NCI-H1930 (cell line): ENCODE data around the gene LRWD1.
"Not testable (repeated sequence)": the region's sequence is repeated elsewhere in the genome, so short reads cannot be mapped to it uniquely, and the experiment has no call there.

Experiments
- DNase-seq, 2 experiments: peaks; one replicate each; lab custom pipeline; 2025; lab: John Stamatoyannopoulos, UW

LRWD1 gene

DNA sequence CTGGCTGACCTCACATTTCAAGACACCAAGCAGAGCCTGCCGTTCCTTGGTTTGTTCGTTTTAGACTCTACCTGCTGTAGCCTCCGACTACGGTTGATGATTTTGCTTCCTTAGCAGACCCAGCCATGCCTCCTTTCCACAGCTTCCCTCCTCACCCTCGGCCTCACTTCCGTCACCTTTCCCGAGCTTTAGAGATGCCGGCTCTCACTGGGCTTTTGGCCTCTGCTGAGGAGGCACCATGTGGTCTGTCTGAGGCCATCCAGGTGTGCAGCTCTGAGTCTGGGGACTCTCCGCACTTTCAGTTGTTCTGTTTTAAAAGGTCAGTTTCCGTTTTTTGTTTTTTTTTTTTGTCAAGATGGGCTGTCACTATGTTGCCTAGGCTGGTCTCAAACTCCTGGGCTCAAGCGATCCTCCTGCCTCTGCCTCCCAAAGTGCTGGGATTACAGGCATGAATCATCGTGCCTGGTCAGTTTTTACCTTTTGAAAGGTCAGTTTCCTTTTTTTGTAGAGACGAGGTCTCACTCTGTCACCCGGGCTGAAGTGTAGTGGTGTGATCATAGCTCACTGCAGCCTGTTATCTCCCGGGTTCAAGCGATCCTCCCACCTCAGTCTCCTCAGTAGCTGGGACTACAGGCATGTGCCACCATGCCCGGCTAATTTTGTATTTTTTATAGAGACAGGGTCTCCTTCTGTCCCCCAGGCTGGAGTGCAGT lies 19.7 kb upstream of the LRWD1 start:
- DNase-seq = no peak

DNA sequence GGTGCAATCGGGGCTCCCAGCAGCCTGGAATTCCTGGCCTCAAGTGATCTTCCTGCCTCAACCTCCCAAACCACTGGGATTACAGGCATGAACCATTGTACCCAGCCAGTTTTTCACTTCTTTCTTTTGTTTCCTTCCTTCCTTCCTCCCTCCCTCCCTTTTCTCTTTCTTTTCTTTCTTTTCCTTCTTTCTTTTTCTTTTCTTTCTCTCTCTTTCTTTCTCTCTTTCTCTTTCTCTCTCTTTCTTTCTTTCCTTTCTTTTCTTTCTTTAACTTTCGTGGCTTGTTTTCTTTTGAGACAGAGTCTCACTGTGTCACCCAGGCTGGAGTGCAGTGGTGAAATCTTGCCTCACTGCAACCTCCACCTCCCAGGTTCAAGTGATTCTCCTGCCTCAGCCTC lies 19.1 kb upstream of the LRWD1 start:
- no peak for DNase-seq

DNA sequence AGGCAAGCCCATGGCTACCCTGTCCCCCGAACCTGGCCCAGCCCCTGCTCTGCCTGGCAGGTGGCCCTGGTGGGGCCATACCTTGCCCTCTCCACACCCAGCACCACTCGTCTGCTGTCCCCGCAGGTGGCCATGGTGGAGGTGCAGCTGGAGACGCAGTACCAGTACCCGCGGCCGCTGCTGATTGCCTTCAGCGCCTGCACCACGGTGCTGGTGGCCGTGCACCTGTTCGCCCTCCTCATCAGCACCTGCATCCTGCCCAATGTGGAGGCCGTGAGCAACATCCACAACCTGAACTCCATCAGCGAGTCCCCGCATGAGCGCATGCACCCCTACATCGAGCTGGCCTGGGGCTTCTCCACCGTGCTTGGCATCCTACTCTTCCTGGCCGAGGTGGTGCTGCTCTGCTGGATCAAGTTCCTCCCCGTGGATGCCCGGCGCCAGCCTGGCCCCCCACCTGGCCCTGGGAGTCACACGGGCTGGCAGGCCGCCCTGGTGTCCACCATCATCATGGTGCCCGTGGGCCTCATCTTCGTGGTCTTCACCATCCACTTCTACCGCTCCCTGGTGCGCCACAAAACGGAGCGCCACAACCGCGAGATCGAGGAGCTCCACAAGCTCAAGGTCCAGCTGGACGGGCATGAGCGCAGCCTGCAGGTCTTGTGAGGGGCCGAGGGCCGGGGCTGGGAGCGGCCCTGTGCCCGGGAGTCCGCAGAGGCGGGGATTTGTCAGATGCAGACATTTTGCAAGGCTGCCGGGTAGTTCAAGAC lies 18.2 kb upstream of the LRWD1 start:
- no peak for DNase-seq

DNA sequence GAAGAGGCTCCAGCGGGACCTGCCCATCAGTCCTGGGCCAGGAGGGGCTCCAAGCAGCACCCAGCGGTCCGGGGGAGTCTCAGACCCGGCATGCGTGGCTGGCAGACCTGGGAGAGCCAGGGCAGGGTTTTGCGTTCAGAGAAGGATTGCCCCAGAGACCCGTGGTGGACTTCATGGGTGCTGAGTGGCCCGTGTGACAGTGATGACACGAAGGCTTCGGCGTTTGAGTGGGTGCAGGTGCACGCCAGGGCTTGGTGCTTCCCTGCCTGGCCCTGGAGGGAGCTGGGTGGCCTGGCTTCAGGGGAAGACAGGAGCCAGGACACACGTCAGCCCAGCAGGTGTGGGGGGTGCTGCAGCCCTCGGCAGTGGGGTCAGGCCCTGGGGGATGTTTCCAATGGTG lies 17.5 kb upstream of the LRWD1 start:
- no peak for DNase-seq

DNA sequence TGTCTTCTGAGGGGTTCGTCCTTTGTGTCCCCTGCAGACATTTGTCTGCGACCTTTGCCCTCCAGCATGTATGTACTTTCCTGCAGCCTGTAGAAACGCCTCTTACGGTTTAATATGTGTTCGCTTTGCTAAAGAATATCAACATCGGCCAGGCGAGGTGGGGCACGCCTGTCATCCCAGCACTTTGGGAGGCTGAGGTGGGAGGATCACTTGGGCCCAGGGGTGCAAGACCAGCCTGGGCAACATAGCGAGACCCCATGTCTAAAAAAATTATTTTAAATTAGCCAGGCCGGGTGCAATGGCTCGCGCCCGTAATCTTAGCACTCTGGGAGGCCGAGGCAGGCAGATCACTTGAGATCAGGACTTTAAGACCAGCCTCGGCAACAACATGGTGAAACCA lies 15.6 kb upstream of the LRWD1 start:
- no peak for DNase-seq

DNA sequence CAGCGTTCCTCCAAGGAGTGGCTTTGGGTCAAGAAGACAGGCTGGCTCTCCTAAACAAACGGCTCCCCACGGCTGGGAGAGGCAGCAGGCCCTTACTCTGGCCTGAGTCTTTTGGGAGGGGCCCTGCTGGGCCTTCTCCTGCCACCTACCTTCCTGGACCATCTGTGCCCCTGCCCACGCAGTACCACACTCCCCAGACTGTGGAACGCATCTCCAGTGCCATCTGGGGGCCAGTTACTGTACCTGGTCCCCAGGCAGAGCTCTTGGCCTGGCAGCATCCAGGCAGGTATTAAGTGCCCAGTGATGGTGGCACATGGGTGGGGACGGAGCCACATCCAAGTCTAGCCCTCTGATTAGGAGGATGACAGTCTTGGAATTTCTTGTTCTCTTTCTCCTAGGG lies 14.5 kb upstream of the LRWD1 start:
- DNase-seq = no peak

DNA sequence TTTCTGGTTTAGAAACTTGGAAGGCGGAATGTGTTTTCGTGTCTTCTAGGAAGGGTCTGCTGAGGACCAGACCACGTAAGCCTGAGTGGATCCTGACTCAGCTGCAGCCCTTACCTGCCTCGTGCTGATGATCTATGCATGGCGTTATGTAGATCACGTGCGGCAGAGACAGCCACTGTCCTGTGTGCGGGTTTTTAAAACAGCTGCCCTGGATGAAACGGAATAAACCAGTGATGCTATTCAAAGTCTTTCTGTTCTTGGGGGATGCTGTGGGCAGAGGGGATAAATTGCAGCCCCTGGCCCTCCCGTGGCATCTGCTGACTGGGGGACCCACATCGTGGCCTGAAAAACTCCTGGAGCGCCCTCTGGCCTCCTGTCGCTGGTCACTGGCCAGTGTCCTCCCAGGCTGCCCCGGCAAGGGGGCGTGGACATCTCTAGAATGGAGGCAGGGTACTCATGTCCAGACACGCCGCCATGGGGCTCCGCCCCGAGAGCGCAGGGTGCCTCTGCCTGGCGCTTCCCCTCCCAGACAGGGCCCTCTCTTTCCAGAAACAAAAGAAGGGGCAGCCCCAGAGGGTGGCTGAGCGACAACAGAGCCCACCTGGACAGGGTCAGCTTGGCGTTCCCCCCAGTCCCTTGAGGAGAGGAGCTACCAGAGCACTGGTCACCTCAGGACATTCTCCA lies 13.3 kb upstream of the LRWD1 start:
- no peak for DNase-seq

DNA sequence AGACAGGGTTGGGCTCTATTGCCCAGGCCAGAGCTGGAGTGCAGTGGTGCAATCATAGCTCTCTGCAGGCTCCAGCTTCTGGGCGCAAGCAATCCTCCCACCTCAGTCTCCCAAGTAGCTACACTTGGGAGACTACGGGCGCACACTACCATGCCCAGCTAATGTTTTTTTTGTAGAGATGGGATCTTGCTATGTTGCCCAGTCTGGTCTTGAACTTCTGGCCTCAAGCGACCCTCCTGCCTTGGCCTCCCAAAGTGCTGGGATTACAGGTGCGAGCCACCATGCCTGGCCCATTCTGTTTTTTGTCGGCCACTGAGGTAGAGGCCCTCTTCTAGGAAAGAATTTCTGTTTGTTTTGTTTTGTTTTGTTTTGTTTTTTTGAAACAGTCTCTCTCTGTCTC lies 12.3 kb upstream of the LRWD1 start:
- no peak for DNase-seq

DNA sequence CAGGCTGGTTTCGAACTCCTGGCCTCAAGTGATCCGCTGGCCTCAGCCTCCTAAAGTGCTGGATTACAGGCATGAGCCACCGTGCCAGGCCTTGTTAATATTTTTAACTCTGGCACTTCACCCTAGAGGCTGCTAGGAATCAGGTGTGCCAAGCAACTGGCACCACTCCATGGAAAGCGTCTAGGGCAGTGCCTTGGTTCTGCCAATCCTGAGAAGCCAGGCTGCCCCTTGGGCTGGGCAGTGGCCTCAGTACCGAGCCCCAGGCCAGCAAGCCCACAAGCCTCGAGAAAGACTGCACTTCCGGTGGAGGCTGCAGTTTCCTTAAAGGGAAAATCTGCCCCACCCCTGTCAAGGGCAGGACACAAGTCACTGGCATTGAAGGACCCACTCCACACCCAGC lies 11.5 kb upstream of the LRWD1 start:
- no peak for DNase-seq

DNA sequence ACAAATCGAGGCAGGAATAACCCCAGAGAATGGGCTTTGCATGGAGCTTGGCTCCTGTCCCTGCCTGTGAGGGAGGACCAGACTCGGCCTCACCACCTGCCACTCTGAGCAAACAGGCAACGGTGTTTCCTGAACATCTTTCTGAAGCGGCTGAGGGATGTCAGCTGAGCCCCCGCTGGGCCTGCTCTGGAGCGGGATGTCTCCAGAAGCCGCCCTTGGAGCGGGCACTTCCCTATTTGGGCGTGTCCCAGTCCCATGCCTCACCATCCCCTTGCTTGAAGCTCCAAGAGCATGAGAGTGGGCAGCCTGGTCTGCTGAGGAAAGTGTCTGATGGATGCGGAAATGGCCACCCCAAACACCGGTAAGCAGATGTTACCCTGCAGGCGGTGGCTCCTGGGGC lies 10.3 kb upstream of the LRWD1 start:
- DNase-seq = no peak

DNA sequence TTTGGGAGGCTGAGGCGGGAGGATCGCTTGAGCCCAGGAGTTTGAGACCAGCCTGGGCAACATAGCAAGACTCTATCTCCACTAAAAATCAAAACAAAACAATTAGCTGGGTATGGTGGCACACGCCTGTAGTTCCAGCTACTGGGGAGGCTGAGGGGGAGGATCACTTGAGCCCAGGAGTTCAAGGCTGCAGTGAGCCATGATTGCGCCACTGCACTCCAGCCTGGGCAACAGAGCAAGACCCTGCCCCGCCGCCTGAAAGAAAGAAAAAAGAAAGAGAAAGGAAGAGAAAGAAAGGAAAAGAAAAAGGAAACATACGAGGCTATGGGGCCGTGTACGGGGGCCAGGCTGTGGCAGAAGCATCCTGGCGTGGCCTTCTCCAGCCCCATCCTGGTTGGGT lies 9.9 kb upstream of the LRWD1 start:
- DNase-seq = not testable (repeated sequence)

DNA sequence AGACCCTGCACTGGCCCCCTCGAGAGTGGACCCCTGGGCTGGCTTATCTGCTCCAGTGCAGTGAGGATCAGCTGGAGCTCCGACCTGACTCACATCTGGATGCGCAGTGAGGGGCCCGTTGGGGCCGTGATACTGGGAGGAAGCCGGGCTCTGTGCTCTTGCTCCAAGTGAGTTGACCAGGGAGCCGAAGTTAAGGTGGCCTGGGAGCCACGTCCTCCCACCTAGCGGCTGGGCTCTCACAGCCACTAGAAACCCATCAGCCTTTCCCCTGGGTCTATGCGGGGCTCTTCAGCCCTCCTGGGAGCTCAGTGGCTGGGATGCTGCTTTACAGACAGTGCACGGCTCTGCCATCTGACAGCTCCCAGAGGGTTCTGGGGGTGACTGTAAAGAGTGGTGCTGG lies 9.2 kb upstream of the LRWD1 start:
- DNase-seq = no peak

DNA sequence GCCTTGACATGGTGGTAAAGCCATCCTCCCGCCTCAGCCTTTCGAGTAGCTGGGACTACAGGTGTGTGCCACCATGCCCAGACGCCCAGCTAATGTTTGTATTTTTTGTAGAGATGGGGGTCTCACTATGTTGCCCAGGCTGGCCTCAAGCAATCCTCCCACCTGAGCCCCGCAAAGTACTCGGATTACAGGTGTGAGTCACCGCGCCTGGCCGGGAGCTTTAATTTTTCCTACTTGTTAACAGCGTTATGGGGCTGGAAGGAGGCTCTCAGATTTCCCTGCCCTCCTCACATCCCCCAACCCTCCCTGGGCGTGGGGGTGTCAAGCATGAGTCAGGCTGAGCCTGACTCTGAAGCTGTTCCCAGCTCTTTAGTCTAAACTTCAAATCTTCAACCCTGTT lies 8.5 kb upstream of the LRWD1 start:
- no peak for DNase-seq

DNA sequence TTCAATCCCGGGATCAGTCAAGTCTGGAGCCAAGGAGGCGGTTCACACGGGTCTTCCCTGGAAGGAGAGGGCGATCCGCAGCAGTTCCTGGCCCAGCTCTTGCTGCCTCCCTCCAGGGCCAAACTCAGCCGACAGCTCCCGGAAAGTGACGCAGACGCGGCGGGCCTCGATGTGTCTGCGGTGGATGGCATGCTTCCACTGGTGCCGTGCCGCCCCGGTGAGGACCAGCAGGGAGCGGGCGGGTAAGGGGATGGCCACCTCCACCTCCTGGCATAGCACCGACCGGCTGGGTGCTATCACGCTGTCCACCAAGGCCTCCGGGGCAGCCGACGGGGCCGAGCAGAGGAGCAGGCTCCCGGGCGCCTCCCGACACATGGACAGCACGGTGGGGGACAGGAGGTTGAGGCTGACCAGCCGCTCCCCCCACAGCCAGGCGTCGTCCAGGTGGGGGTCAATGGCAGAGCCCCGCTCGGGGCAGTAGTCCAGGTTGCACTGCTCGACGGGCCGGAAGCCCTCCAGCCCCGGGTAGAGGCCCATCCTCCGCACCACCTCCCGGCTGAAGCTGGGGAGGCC lies 7.3 kb upstream of the LRWD1 start:
- no peak for DNase-seq

DNA sequence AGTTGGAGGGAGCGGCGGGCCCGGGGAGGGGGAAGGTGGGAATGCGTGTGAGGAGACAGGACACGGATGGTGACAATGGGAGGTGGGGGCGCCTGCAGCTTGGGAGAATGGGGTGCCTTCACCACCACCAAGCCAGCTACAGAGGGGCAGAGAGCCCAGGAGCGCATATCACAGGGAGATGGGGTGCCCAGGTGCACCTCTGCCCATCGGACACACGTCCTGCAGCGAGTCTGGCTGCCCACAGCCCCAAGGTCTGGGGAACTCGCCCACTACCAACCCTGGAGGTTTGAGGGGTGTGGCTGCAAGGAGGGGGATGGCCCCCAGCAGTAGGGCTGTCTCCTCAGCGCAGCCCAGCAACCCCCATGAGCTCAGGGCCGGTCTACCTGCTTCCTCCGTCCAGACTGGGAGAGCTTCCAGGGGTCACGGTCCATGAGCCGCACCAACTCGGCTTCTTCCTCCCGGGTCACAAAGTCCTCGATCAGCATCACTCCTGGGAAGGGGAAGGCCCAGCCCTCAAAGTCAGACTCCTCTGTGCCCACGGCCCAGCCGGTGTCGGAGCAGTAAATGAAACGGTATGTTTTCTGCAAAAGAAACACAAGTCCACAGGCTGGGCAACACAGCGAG lies 5.5 kb upstream of the LRWD1 start:
- no peak for DNase-seq

DNA sequence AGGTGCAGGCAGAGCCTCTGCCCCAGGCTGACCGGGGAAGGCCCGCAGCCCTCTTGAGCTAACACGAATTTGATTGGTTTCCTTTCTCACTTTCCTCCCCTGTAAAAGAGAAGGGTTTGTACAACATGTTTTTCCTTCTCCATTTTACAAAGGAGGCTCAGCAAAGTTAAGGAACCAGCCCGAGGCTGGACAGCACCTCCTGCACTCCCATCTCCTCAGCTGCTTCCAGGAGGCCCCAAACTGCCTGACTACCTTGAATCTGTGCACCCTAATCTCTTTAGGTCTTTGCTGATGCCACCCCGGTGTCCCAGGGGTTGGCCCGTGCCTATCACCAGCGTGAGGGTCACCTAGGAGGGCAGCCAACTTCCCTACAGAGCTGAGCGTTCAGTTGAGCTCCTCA lies 4.3 kb upstream of the LRWD1 start:
- DNase-seq = no peak

DNA sequence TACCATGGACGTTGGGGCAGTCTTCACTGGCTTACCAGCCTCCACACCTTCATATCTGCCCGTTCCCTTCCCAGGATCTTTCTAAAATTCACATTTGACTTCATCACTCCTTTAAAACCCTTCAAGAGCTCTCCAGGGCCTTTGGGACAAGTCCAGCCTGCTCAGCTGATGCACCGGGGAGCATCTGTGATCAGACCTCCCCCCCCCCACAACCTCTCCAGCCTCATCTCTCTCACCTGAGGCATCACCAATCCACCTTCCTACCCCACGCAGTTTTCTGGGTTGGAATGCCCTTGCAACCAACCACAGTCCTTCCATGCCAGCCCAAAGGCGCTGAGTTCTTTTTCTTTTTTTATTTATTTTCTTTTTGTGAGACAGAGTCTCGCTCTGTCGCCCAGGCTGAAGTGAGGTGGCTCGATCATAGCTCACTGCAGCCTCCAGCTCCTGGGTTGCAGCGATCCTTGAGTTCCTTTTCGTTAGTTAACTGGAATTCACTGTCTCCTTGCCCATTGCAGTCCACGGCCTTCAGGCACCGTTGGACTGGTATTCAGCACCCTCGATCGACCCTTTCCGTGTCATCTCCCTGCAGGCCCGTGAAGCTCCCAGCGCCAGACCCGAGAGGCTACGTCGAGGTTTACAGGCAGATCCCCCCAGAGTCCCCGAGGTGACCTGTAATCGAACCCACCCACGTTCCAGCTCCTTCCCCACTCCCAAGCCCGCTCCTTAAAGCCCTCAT lies 775 bp upstream of the LRWD1 start:
- DNase-seq = no peak

DNA sequence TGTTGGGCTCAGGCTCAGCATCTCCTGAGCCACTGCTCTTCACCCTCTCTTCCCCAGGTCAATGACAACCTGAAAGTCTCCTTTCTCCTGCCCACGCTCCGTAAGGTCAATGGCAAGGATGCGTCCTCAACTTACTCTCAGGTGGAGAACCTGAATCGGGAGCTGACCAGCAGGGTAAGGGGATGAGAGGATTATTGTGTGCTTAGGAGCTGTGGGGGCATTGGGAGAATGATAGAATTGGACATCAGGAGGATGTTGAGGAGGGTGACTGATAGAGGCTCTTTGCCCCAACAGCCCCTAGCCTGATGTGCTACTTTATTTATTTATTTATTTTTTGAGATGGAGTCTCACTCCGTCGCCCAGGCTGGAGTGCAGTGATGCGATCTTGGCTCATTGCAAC lies 1.3 kb downstream of the LRWD1 start:
- DNase-seq = no peak

DNA sequence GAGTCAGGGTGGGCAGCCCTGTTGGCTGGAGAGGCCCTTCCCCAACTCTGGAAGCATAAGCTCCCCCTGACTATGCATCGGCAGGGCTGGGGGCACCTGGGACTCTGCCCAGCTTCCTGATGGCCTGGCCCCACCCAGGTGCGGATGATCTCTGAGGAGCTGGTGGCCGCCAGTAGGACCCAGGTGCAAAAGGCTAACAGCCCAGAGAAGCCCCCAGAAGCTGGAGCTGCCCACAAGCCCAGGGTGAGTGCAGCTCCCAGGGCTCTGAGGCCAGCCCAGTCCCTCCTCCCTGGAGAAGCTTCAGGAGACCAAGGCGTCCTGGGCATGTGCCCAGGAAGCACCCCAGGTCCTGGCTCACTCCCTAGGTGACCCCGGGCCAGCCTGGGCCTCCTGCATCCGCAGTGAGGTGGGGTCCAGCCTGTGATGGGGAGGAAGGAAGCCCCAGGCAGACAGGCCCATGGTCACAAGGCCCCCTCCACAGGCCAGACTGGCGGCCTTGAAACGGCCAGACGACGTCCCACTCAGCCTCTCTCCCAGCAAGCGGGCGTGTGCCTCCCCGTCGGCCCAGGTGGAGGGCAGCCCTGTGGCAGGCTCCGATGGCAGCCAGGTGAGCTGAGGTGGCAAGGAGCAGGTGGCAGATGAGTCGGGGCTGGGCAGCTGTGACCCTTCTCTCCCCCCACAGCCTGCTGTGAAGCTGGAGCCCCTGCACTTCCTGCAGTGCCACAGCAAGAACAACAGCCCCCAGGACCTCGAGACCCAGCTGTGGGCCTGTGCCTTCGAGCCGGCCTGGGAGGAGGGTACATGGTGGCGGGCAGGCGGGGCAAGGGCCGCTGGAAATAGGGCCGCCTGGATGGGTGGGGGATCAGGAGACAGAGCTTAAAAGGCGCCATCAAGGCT lies 3.0 kb downstream of the LRWD1 start:
- no peak for DNase-seq

DNA sequence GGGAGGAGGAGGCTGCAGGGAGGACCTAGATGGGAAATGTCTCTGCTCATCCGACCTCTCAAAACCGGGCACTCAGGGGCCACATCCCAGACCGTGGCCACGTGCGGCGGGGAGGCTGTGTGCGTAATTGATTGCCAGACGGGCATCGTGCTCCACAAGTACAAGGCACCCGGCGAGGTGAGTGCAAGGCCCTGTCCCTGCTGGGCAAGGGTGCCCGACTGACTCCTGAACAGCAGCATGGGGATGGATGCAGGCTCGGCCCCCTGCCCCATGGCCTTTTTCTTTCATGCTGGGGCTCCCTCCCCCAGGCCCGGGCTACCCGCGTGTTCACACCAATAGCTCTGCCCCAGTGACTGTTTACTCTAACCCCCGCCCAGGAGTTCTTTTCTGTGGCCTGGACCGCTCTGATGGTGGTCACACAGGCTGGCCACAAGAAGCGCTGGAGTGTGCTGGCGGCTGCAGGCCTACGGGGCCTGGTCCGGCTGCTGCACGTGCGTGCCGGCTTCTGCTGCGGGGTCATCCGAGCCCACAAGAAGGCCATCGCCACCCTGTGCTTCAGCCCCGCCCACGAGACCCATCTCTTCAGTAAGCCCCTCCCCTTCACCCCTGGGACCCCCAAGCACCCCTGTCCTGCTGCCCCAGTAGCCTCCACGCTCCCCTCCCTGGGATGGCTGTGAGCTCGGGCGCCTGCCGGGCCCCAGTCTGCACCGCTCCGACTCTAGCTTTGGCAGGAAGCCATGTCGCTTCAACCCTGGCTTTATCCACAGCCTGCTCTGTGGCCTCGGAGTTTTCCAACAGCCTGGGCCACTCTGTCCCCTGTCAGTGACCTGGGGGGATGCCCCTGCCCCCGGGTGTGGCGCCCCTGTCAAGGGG lies 3.9 kb downstream of the LRWD1 start:
- no peak for DNase-seq
